DMS79 treated with DMSO at 0.1 percent for 48 hours (cell line): ENCODE data around the gene AIRE.
"Not testable (repeated sequence)": the region's sequence is repeated elsewhere in the genome, so short reads cannot be mapped to it uniquely, and the experiment has no call there.

Source experiments
- DNase-seq: peaks from one replicate; lab custom pipeline; 2025; lab: John Stamatoyannopoulos, UW

AIRE gene

GRCh38 chr21:44267655-44268142, 18.0 kb upstream of the AIRE start:
- DNase-seq: no peak

GRCh38 chr21:44269090-44269489, 16.6 kb upstream of the AIRE start:
- DNase-seq: no peak

GRCh38 chr21:44271558-44272283, 14.0 kb upstream of the AIRE start:
- no peak for DNase-seq

GRCh38 chr21:44272284-44272858, 13.3 kb upstream of the AIRE start:
- no peak for DNase-seq

GRCh38 chr21:44273046-44273445, 12.6 kb upstream of the AIRE start:
- no peak for DNase-seq

GRCh38 chr21:44275041-44275440, 10.6 kb upstream of the AIRE start:
- DNase-seq: no peak

GRCh38 chr21:44279354-44280260, 6.1 kb upstream of the AIRE start:
- no peak for DNase-seq

GRCh38 chr21:44281801-44282200, 3.9 kb upstream of the AIRE start:
- no peak for DNase-seq

GRCh38 chr21:44282370-44282769, 3.3 kb upstream of the AIRE start:
- DNase-seq: no peak

- not testable (repeated sequence) for DNase-seq
Observed at GRCh38 chr21:44283211-44283785, 2.4 kb upstream of the AIRE start.

GRCh38 chr21:44283948-44284347, 1.7 kb upstream of the AIRE start:
- no peak for DNase-seq

- DNase-seq: no peak
Observed at GRCh38 chr21:44286086-44286715, 525 bp downstream of the AIRE start.

- no peak for DNase-seq
Observed at GRCh38 chr21:44286716-44287632, 1.3 kb downstream of the AIRE start.

- DNase-seq: no peak
Observed at GRCh38 chr21:44288251-44289110, 2.8 kb downstream of the AIRE start.

- DNase-seq: no peak
Observed at GRCh38 chr21:44289381-44290010, 3.8 kb downstream of the AIRE start.

GRCh38 chr21:44290327-44291077, 4.8 kb downstream of the AIRE start:
- DNase-seq: no peak

GRCh38 chr21:44291078-44291935, 5.6 kb downstream of the AIRE start:
- DNase-seq: no peak
